ENCODE data around the gene LBP. TPM values are rescaled to one million over a fixed set of nuclear protein-coding genes. Genes with fewer than 3 reads are reported as not detected.

LBP gene
- total RNA-seq, 1 donor from 2014 or later = not detected

DNA sequence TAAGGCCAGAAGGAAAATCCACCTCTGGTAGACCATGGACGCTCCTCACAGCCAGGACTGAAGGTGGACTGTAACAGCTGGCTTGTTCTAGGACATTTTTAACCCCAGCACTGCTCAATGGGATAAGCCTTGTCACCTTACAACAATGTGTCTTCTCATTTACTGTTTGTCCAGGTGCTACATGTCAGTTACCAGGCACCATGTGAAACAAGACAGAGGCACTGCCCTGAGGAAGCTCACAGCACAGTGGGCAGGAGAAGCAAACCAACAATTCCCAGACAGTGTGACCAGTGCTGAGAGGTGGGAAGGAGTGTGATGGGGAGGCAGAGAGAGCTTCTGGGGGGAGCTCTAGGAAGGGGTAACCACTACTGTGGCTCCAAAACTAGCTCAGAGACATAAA is 78.1 kb downstream of the LBP start:
- no peak for DNase-seq (ENCODE audit: low read depth)
- TF ChIP-seq, protein P1, sequence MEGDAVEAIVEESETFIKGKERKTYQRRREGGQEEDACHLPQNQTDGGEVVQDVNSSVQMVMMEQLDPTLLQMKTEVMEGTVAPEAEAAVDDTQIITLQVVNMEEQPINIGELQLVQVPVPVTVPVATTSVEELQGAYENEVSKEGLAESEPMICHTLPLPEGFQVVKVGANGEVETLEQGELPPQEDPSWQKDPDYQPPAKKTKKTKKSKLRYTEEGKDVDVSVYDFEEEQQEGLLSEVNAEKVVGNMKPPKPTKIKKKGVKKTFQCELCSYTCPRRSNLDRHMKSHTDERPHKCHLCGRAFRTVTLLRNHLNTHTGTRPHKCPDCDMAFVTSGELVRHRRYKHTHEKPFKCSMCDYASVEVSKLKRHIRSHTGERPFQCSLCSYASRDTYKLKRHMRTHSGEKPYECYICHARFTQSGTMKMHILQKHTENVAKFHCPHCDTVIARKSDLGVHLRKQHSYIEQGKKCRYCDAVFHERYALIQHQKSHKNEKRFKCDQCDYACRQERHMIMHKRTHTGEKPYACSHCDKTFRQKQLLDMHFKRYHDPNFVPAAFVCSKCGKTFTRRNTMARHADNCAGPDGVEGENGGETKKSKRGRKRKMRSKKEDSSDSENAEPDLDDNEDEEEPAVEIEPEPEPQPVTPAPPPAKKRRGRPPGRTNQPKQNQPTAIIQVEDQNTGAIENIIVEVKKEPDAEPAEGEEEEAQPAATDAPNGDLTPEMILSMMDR (IDR thresholded peaks at IDR 0.05; ENCODE audit: insufficient read depth, low read length, severe bottlenecking) = no peak
- H3K27me3 ChIP-seq (ENCODE audit: control insufficient read depth, insufficient read depth, low read length) = no peaks in the 10 kb centered on the region
- peaks cover 74% of the 10 kb centered on the region for H3K36me3 ChIP-seq (ENCODE audit: control insufficient read depth, insufficient read depth, low read length)
- no peak for FAIRE-seq
- H3K4me3 ChIP-seq (ENCODE audit: low read depth, low read length) = no peak overlapping the region

DNA sequence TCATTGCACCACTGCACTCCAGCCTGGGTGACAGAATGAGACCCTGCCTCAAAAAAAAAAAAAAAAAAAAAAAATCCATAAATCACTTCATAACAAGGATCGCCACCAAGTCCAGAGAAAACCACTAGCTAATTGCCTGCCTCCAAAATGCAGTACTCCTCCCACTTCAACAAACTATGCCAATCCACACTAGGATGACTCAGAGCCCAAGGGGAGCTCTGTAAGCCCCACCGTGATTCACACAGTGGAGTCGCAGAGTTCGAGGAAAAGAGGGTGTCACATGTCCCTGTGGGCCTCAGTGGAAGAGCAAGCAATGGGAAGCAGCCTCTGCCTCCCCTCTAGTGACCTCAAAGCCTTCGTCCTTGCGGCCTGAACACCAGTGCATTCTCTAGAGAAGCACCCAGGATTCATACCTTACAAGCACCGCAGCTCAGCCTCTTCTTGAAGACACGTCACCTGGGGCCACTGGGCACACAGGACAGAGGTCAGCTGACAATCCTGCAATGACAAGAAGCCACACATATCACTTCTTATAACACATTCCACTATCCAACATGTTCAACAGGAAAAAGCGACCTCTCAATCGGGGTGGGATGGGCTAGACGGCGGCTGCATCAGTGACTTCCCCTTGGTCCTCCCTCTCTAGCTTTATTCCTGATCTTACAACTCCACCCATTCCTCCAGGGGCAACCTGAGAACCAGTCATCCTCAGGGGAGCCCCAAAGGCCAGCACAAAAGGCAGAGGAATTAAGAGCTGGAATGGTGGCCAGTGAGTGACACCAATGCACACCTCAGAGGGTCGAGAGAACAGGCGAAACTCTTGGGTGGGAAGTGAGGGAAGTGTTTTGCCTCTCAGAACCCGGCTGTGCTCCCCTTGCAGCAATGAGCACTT is 80.0 kb downstream of the LBP start:
- peaks cover 70% of the 10 kb centered on the region for H3K36me3 ChIP-seq (ENCODE audit: control insufficient read depth, insufficient read depth, low read length)
- FAIRE-seq (no peak), DNase-seq (ENCODE audit: low read depth) (peak; percentile 80)
- H3K4me3 ChIP-seq (ENCODE audit: low read depth, low read length) = no peak overlapping the region
- no peaks in the 10 kb centered on the region for H3K27me3 ChIP-seq (ENCODE audit: control insufficient read depth, insufficient read depth, low read length)
- TF ChIP-seq, protein P1 (IDR thresholded peaks at IDR 0.05; ENCODE audit: insufficient read depth, low read length, severe bottlenecking) = no peak

Other genes starting within 250 kb of the LBP start
- gene TGM2, start 181.2 kb upstream of the LBP start, total RNA-seq = 0.51 and 5.5 TPM in 2 replicates
- gene KIAA1755, start 85.7 kb upstream of the LBP start, total RNA-seq = not detected in 2 replicates
- not detected in 2 replicates for gene BPI, start 42.3 kb upstream of the LBP start, total RNA-seq
- 12.2 and 19.5 TPM in 2 replicates for gene SNHG17, start 88.8 kb downstream of the LBP start, total RNA-seq
- gene RALGAPB, start 126.4 kb downstream of the LBP start, total RNA-seq = 20.8 and 28.4 TPM in 2 replicates
- gene ADIG, start 234.7 kb downstream of the LBP start, total RNA-seq = not detected in 2 replicates

Measured in bronchial epithelial cell (primary cell).